Endothelial cell (in vitro differentiated cells): ENCODE measurements around the gene SNX27. TPM values are rescaled to one million over a fixed set of nuclear protein-coding genes. Genes with fewer than 3 reads are reported as not detected.

Experiments used
- DNase-seq: peaks from one replicate; pipeline ENCODE4 v3.0.0; 2021; ENCODE audit warnings: low spot score
- H3K27ac Mint-ChIP-seq: one replicate; pipeline ENCODE4 v1.8.0; 2021; ENCODE audit warnings: mixed read lengths, inconsistent platforms; ENCODE audit not compliant: unreplicated experiment
- H3K27me3 Mint-ChIP-seq: one replicate; pipeline ENCODE4 v1.8.0; 2021; ENCODE audit warnings: mild to moderate bottlenecking, moderate library complexity, mixed read lengths, inconsistent platforms; ENCODE audit not compliant: unreplicated experiment
- H3K36me3 Mint-ChIP-seq: one replicate; pipeline ENCODE4 v1.8.0; 2021; ENCODE audit warnings: mild to moderate bottlenecking, low read depth, mixed read lengths, inconsistent platforms; ENCODE audit not compliant: unreplicated experiment
- H3K4me1 Mint-ChIP-seq: one replicate; pipeline ENCODE4 v1.8.0; 2021; ENCODE audit warnings: mild to moderate bottlenecking, mixed read lengths, inconsistent platforms; ENCODE audit not compliant: unreplicated experiment
- H3K4me3 Mint-ChIP-seq: one replicate; pipeline ENCODE4 v1.8.0; 2021; ENCODE audit warnings: mild to moderate bottlenecking, mixed read lengths, inconsistent platforms; ENCODE audit not compliant: unreplicated experiment
- H3K9me3 Mint-ChIP-seq: one replicate; pipeline ENCODE4 v1.8.0; 2021; ENCODE audit warnings: mixed read lengths, inconsistent platforms; ENCODE audit not compliant: unreplicated experiment
- total RNA-seq: library from RNA; stranded (reverse); fragmentation: NEBNext Ultra II Directional; extraction: Animal tissue kit (Norgen Biotek cat#: 25700); gene quantifications from one replicate; pipeline ENCODE4 v1.2.1, GENCODE V29; 2021; ENCODE audit not compliant: unreplicated experiment
- TF ChIP-seq, protein P1 (sequence below): fragments of 200-600 bp; sonication (generic); IDR thresholded peaks from one replicate; pipeline ENCODE4 v1.5.0; 2021; ENCODE audit warnings: antibody characterized with exemption; ENCODE audit not compliant: unreplicated experiment

SNX27 gene
- total RNA-seq, 1 donor from 2014 or later: 28.9 TPM

DNA sequence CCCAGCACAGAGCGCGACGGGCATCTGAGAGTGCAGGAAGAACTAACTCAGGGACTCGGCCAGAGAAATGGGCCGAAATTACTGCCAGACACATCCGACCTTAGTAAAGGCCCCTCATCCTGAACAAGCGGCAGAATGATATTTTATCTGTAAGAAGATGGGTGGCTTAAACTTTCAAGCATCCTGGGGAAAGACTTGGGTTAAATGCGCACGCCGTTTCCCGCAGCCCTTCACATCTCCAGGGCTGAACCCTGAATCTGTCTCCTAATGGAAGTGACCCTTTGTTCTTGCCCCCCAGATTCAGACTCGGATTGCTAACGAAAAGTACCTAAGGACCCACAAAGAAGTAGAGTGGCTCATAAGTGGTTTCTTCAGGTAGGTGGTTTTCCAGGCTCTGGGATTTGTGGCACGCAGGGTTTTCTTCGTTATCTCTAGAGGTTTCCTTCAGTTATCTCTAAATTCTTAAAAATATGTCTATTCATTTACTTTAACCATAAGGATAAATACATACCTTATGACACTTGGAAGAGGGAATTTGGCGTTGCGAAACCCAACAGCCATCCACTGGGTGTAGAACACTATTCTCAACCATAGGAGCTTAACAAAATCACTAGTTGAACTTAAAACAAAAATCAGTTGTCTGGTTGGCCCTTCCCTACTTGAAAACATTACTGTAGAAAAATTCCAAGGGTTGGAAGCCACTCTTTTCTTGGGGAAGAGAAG lies 110.1 kb downstream of the SNX27 start:
- H3K27me3 Mint-ChIP-seq: peaks cover 13% of the 10 kb centered on the region
- TF ChIP-seq, protein P1, sequence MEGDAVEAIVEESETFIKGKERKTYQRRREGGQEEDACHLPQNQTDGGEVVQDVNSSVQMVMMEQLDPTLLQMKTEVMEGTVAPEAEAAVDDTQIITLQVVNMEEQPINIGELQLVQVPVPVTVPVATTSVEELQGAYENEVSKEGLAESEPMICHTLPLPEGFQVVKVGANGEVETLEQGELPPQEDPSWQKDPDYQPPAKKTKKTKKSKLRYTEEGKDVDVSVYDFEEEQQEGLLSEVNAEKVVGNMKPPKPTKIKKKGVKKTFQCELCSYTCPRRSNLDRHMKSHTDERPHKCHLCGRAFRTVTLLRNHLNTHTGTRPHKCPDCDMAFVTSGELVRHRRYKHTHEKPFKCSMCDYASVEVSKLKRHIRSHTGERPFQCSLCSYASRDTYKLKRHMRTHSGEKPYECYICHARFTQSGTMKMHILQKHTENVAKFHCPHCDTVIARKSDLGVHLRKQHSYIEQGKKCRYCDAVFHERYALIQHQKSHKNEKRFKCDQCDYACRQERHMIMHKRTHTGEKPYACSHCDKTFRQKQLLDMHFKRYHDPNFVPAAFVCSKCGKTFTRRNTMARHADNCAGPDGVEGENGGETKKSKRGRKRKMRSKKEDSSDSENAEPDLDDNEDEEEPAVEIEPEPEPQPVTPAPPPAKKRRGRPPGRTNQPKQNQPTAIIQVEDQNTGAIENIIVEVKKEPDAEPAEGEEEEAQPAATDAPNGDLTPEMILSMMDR: no peak
- H3K9me3 Mint-ChIP-seq: no peaks in the 10 kb centered on the region
- H3K4me1 Mint-ChIP-seq: peaks cover 22% of the 10 kb centered on the region
- no peak for DNase-seq
- H3K27ac Mint-ChIP-seq: no peak overlapping the region
- H3K4me3 Mint-ChIP-seq: no peak overlapping the region
- no peaks in the 10 kb centered on the region for H3K36me3 Mint-ChIP-seq

DNA sequence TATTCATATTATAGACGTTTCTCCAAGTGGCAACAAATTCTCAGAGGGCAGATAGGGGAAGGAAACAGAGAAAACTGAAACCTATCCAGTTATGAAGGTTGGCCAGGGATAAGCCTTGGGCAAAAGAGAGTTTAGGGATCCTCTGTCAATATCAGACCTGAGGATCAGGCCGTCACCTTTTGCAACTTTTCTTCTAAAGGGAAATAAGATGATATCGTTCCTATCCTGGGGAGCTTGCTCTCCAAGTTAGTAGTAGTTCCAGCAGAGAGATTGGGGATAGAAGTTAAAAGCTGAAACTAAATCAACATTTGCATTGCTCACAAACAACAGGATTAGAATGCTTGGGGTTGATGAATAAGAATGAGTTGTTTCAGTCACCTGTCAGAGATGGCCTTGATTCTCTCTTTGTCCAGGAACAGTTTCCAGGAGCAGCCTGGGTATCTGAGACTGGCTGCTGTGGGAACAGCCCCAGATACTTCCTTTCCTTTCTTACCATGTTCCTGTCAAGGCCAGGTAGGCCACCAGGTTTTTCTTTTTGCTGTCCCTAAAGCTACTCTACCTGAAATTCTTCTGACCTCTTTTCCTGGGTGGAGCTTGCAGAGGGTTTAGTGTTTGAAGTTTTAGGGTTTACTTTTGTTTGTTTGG lies 112.0 kb downstream of the SNX27 start:
- TF ChIP-seq, protein P1: no peak
- no peak overlapping the region for H3K4me3 Mint-ChIP-seq
- H3K9me3 Mint-ChIP-seq: no peaks in the 10 kb centered on the region
- peaks cover 18% of the 10 kb centered on the region for H3K4me1 Mint-ChIP-seq
- no peak overlapping the region for H3K27ac Mint-ChIP-seq
- H3K36me3 Mint-ChIP-seq: no peaks in the 10 kb centered on the region
- H3K27me3 Mint-ChIP-seq: peaks cover 6% of the 10 kb centered on the region
- DNase-seq: no peak

- no peak overlapping the region for H3K4me3 Mint-ChIP-seq
- no peak for DNase-seq
- peaks cover 3% of the 10 kb centered on the region for H3K27me3 Mint-ChIP-seq
- H3K27ac Mint-ChIP-seq: no peak overlapping the region
- H3K4me1 Mint-ChIP-seq: peaks cover 17% of the 10 kb centered on the region
- peaks cover 3% of the 10 kb centered on the region for H3K36me3 Mint-ChIP-seq
- no peaks in the 10 kb centered on the region for H3K9me3 Mint-ChIP-seq
- TF ChIP-seq, protein P1: no peak
Measured at GRCh38 chr1:151728151-151729054, 116.6 kb downstream of the SNX27 start.

GRCh38 chr1:151729157-151729965 lies 117.5 kb downstream of the SNX27 start:
- Mint-ChIP-seq H3K9me3 (no peaks in the 10 kb centered on the region), H3K27me3 (peaks cover 3% of the 10 kb centered on the region), H3K4me1 (peaks cover 8% of the 10 kb centered on the region), H3K36me3 (peaks cover 3% of the 10 kb centered on the region), H3K27ac (no peak overlapping the region), H3K4me3 (no peak overlapping the region)
- TF ChIP-seq, protein P1: no peak
- DNase-seq: no peak
